Activated T-helper 1 cell treated with anti-CD3 and anti-CD28 coated beads, Interleukin-2, amount 50 U/mL, for 16 hours (primary cell): Measurements from ENCODE around the gene SRGAP2B.
"Not testable (repeated sequence)": the region's sequence is repeated elsewhere in the genome, so short reads cannot be mapped to it uniquely, and the experiment has no call there.

ENCODE experiments used
- DNase-seq, 2 donors: peaks; one replicate each; pipeline ENCODE4 v3.0.0-alpha.2; 2020; ENCODE audit warnings: low read depth in 1 of 2, low spot score in 1 of 2

Gene SRGAP2B

DNA sequence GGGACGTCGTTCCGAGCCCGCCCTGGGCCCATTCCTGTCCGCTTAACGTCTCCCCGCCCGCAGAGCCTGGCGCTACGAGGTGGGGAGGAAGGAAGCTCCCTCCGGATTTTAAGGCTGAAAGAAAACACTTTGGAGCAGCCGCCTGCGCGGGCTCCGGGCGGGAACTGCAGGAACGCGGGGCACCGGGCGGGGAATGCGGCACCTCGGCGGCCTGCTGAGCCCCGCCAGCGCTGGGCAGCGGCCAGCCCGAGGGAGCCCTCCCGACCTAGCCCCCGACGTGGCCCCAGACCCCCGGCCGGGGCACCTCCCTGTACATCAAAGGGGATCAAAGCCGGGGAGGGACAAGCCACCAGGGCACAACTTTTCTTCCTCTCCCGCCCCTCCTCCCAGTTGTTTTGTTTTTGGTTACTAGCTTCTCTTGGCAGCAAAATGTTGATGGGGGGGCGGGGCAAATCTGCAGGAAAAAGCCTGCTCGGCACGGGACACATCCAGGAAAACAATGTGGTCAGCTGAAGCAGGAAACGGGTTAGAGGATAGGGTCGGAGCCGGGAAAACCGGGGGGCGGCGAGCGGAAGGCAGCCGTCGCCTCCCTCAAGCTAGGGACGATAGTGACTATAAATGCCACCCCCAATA, 1.5 kb downstream of the SRGAP2B start:
- not testable (repeated sequence) for DNase-seq

DNA sequence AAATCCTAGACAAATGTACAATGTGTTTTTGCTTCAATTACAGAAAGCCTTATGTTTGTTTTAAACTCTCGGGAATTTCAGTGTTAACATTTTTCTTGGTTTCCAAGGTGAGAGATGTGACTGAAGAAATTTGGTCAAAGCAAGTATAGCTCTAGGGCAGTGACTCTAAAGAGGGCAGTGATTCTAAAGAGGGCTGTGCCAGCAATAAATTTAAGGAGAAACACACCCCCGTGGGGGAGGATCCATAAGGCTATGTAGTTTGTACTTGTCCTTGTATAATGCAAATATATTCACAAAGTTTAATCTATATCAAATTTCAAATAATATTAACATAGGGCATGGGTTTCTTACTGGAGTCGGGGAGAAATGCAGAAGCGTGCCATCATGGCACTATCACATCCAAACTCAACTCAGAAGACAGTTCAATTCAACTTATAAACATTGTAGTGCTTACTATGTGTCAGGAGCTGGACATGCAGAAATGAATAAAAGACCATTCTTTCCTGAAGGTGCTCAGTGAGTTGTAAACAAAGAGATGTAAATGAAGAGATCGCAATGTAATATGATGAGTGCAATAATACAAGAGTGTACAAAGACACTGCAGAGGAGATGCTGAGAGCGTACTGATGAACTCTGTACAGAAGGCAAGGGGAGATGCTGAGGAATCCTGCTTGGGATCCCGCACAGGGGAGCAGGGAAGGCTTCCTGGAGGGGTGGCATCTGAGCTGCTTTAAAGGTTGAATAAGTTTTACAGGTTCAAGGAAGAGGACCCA, 12.5 kb downstream of the SRGAP2B start:
- DNase-seq: not testable (repeated sequence)

DNA sequence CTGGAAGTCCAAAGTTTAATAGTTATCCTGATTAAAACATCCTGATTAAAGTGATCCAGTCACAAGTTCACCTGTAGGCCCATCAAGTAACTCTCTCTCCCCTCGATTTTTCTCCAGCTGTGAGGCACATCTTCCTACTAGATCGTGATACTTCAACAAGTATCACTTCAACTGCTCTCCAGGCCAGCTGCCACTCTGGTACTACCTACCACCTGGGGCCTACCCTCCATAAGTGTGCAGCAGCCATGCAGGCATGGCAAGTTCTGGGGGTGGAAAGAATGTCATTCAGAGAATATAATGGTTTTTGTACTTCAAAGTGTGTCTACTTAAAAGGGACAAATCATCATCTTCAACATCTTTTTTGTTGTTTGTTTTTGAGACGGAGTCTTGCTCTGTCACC, 14.9 kb downstream of the SRGAP2B start:
- not testable (repeated sequence) for DNase-seq

DNA sequence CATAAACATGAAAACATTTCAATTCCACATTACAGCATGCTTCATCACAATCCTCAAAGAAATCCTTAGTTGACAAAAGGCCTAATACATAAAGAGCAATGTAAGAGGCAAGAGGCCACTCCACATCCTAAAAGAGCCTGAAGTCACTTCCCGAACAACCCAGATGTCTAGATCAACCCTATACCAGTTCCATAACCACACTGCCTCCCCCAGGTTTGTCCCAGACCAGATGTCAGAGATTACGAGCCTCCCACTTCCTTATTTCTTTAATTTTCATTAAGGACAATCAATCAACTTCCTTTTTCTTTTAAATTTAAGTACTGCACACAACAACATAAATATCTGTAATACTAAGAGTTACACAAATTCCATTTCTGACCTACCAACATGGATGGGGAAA, 15.4 kb downstream of the SRGAP2B start:
- not testable (repeated sequence) for DNase-seq

DNA sequence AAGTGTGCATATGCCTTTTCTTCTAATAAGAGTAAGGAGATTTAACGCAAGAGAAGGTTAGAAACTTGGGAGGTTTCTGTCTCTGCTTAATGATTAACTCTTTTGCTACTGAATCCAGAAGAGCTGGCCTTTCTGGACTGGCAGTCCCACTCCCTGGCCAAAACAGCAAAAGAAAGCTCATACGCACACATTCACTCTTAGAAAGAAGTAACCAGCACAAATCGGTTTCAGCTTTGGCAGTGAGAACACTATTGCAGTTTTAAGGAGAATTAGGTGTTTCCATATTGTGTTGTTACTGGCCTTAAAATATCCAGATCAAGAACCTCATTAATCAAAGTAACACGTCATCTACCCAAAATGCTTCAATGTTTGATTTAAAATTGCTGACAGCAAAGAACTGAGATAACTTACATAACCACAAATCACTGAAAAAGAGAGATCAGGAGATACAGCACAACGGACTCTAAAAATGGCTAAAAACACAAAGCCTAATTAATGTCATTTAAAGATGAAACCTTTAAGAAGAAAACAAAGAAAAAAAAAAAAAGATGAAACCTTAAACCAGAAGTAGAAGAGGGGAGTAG, 16.2 kb downstream of the SRGAP2B start:
- not testable (repeated sequence) for DNase-seq

DNA sequence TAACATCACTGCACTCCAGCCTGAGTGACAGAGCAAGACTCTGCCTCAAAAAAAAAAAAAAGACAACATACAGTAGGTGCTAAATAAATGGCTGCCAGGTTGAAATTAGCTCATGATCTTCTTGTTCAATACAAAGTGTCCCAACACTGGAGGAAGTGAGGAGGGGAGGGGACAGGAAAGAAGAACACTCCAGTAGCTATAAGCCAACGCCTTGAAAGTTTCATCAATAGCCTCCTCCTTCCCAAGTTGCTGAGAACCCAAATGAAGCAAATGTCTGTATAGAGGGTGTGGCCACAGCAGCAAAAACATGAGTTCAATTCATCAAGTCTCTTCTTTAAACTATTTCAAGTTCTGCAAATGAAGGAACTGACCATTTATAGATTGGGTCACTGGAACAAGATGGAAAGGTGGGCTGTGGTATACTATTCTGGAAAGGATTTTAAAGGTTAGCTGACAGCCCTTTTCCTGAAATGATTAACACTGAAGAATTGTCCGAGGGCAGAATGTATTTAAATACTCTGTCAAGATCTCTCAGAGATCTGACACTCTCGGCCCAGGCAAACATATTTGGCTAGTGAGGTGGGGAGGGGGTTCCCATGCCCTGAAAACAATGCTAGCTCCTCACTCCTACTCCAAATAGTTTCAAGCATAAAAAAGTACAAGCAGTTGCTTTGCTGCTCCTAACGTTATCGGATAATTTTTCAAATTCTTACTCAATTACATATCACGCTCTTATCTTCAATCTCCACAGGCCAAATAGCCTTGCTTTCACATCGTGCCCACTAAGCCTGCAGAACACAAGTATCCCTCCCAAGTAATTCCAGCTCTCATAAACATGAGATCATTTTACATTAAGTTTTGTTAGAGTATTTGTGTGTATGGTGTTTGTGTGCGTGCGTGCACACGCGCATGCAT, 17.0 kb downstream of the SRGAP2B start:
- not testable (repeated sequence) for DNase-seq

DNA sequence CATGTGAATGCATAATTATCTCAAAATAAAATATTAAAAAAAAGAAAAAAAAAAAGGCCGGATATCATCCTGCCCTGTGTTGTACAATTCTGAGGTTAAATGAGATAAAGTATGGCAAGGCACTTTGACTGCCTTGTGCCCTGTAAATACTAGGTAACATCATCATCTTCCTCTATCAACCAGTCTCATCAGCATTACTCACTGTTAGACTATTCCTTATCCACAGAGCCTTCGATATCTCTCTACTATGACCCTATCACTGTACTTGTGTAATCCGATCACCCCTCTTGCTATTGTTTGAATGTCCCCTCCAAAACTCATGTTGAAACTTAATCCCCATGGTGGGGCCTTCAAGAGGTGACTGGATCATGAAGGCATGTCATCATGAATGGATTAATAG, 18.3 kb downstream of the SRGAP2B start:
- not testable (repeated sequence) for DNase-seq

DNA sequence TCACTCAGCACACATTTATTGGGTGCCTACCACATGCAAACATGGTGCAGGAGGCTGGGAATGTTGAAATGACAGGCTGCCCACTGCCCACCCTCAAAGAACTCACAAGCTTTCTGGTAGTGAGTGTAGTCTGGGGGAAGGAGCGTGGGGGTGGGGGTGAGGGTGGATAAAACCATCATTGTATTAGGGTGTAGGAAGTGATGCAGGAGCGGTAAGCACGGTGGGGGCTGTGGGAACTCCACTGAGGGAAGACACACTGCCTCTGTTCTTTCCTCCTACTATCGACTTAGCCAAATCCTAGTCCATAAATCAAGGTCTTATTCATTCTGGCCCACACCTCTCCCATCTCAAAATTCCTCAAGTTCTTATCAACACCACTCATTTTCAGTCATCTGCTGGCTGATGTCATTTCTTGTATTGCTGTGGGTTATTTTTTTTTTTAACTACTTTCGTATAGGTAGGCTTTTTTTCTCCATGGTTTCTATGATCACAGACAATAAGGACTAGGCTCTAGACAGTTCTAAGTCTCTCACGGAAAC, 21.0 kb downstream of the SRGAP2B start:
- not testable (repeated sequence) for DNase-seq

DNA sequence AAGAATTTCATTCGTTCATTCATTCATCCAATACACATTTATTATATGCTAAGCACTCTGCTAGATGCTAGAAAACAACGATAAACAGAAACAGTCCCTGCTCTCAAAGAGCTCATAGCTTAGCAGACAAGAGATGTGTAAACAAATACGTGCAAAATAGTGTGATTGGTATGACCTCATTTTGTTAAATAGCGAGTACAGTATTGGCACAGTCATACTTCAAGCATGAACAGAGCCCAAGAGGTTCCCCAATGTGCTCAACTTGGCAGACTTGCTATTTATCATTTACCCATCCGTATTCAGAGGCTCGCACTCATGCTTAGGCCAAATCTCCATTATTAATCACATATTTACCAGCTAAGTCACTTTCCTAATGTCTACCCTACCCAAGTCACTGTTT, 23.6 kb downstream of the SRGAP2B start:
- DNase-seq: not testable (repeated sequence)

DNA sequence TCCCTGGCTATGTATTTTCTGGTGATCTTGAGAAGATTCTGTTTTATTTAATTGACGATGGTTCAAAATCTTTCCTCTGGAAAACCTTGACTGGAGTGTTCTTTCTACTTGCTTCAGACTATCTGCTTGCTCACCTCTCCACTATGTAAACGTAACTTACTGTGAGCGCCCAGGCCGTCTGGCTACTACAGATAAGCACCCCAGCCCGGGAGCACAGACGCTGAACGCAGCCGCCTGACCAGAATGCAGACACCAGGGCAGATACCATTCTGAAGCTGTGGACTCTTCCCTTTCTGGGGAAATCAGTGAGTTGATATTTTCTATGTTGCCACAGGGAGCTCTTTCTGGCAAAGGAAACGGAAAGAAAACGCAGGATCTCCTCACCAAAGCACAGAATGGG, 28.6 kb downstream of the SRGAP2B start:
- DNase-seq: not testable (repeated sequence)

DNA sequence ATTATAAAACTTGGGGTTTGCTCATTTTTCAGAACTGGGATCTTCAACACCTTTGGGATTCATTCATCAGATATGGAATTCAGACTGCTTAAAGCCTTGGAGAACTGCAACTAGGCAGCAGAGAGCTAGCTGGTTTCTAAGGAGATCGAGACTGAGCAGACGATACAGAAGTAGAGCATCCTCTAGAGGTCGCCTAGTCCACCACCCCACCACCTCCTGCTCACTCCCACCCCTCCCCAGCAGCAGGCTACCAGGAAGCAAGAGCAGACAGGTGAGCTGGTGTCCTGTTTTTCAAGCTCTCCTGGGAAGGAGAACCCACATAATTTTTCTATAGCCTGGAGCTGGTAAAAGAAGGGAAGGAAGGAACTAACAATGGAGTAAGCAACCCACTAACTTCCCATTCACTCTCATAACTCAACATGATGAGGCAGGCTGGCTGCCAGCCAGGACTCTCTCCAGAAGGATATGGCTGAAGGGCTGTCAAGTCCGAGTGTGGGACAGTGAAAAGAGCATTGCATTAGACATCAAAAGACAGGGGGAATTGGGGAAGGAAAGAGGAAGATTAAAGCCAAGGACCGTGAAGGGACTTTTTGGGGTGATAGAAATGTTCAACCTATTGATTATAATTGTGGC, 29.8 kb downstream of the SRGAP2B start:
- DNase-seq: not testable (repeated sequence)

DNA sequence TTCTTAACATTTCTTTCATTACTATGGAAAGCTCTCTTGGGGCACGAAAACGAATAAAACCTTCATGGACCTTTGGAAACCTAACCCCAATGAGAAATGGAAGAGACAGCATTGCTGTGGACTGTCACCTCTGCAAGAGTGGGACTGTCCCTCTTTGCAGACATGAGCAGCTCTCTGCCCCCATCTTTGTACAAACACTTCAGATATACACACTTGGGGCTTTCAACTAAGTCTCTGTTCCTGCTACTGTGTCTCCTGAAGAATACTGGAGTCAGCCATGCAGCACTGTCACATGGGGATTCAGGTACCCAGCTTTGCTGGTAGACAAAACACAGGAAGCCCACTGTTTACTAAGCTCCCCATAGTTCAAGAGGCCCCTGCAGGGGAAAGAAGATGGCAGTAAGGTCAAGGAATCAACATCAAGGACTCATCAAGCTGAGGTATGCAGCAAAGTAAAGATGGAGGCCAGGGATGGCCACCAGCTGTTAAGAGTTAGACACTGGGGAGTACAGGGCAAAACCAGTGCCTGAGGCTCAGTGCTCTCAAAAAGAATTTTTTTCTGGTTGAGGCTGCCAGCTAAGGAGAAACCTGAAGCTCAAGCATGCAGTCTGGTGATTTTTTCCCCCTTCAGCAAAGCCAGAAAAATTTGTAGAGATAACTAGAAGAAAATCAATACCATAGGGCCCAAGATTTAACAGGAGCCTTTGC, 31.0 kb downstream of the SRGAP2B start:
- DNase-seq: not testable (repeated sequence)

DNA sequence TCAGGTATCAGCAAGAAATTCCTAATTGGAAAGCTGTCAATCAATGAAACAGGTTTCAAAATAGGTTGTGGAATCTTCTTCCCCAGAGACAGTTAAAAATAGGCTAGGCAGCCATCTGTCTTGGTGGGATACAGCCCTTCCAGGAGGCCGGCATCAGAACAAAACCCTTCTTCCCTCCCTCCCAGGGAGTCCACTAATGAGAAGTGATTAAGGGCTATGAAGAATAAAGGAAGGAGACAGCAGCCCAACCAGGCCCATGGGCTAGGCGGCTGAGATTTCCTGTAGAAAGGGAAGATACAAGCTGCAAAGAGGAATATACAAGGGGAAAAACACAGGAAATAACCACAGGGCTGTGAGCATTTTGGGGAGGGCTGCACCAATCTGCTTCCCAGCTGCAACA, 31.8 kb downstream of the SRGAP2B start:
- DNase-seq: not testable (repeated sequence)

DNA sequence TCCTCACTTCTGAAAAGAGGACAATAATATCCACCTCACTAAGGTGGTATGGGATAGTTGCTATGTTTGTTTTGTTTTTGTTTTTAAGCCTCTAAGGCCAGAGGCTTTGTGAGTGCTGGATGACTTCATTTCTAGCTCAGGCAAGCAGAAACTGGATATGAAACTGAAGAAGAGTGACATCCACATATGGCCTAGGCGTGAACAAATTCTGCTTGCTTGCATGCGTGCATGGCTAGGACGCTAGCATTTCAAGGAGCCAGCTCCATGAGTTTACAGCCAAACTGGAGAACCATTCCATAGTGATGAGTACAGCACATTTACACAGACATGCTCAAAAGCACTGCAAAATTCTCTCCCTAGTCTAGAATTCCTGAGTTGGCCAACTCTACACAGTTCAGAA, 36.9 kb downstream of the SRGAP2B start:
- DNase-seq: not testable (repeated sequence)

DNA sequence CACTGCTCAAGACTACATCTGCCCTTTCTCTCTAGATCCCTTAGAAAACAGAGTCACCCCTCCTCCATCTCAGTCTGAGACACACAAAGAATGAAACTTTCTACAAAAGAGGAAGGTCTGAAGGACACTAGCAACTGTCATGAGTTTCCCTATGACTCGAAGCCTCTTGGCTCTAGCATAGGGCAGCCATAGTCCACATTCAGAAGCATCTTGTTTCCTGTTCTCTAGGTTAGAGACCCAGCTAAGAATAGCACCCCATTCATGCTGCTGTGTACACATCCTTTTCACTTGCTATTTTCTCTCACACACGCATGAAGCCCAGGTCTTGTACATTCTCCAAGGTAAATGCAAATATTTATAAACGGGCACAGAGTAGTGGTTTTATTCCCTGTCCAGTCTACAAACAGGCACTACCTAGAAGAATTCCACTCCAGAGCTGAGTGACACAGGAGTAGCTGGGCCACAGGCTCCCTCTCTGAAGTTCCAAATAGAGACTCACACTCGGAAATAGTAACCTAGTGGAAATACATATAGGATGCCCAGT, 39.8 kb downstream of the SRGAP2B start:
- not testable (repeated sequence) for DNase-seq

DNA sequence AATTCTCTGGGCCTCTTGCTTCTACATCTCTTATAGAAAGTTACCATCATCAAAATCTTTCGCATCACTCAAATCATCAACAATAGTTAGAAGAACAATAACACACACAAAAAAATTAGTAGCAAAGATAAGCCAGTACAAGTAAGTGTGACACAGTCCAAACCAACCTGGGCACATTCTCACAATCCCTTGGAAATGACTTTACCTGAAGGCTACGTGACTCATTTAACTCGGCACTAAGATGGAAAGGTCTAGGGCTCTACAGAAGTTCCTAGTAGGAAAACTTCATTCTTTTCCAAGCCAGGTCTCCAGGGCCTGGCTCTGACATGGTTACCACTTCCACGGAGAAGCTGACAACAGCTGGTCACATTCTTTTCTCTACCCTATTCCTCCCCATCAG, 41.7 kb downstream of the SRGAP2B start:
- not testable (repeated sequence) for DNase-seq

DNA sequence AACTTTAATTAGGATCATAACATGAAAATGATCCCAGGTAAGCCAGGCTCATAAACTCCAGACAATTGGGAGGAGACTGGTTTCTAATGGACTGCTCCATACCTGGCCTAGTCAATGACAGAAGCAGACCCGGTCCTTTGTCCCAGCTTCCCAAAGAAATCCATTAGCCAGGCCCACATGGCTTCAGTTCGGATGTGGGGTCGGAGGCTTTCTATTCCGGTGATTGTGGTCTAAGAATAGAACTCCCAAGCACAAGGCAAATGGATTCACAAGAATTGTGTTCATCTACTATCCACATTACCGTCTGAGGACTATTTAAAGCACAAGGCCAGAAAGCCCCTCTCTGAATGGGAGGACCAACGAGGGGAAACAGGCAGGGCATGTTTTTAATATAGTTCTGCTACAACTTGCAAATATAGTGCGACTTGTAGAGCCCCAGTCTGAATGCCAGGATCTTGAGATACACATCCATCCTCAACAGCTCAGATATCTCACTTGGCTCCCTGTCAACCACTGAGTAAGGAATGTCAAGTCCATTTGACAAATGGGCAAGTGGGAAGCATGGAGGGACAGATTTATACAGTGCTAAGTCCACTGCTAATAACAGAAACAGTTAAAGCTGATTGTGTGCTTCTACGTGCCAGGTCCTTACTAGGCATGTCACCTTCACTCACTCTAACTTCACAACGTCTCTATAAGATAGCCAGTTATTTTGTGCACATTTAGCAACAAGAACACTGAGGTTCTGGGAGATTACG, 42.9 kb downstream of the SRGAP2B start:
- DNase-seq: not testable (repeated sequence)

DNA sequence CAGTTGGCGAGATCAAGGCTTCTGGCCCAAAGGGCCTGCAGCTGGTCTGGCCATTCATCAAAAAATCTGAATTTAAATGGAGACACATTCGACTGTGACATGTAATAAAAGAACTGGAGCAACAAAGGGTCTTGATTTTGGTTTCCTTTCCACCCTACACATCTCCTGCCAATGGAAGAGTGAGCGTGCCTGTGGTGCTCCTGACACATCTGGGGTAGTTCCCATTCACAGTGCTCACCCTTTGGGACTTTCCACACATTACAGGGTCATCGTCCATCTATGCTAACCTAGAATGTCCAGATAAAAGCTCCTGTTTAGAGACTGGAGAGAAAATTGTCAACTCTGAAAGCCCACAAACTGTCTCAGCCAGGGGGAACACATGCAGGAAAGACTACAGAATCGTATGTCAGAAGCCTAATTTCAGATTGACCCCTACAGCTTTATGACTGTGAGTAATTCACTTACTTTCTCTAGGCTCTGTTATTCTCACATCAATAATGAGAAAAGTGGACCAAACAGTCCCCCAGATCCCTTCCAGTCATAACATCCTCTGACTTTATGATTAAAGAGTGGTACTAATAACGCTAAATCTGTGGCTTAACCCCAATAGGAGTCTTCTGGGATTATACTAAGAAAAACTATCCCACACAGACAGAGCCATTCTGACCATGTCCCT, 46.8 kb downstream of the SRGAP2B start:
- DNase-seq: not testable (repeated sequence)
